Osteocyte (in vitro differentiated cells): ENCODE data around the gene WDR7. TPM values are rescaled to one million over a fixed set of nuclear protein-coding genes. Genes with fewer than 3 reads are reported as not detected.

ENCODE experiments used
- DNase-seq: peaks from one replicate; pipeline ENCODE4 v3.0.0; 2021; ENCODE audit warnings: mixed read lengths; ENCODE audit not compliant: unreplicated experiment; ENCODE audit errors: extremely low spot score
- H3K27ac Mint-ChIP-seq: one replicate; pipeline ENCODE4 v1.8.0; 2021; ENCODE audit warnings: mild to moderate bottlenecking, mixed read lengths; ENCODE audit not compliant: unreplicated experiment
- H3K27me3 Mint-ChIP-seq: one replicate; pipeline ENCODE4 v1.8.0; 2021; ENCODE audit warnings: mixed read lengths; ENCODE audit not compliant: unreplicated experiment
- H3K36me3 Mint-ChIP-seq: one replicate; pipeline ENCODE4 v1.8.0; 2021; ENCODE audit warnings: mixed read lengths; ENCODE audit not compliant: unreplicated experiment
- H3K4me1 Mint-ChIP-seq: one replicate; pipeline ENCODE4 v1.8.0; 2021; ENCODE audit warnings: mixed read lengths; ENCODE audit not compliant: unreplicated experiment
- H3K4me3 Mint-ChIP-seq: one replicate; pipeline ENCODE4 v1.8.0; 2021; ENCODE audit warnings: mild to moderate bottlenecking, moderate library complexity, mixed read lengths; ENCODE audit not compliant: unreplicated experiment
- H3K9me3 Mint-ChIP-seq: one replicate; pipeline ENCODE4 v1.8.0; 2021; ENCODE audit warnings: mixed read lengths; ENCODE audit not compliant: unreplicated experiment
- total RNA-seq: library from RNA; stranded (reverse); gene quantifications from 2 replicates; pipeline ENCODE4 v1.2.1, GENCODE V29; 2021
- TF ChIP-seq, protein P1 (sequence below): fragments of 200-600 bp; sonication (generic); IDR thresholded peaks from 2 replicates; pipeline ENCODE4 v1.5.0; 2021; ENCODE audit warnings: antibody characterized with exemption, mild to moderate bottlenecking, moderate library complexity

Gene WDR7
- total RNA-seq, 1 donor from 2014 or later = 25.9 TPM

DNA sequence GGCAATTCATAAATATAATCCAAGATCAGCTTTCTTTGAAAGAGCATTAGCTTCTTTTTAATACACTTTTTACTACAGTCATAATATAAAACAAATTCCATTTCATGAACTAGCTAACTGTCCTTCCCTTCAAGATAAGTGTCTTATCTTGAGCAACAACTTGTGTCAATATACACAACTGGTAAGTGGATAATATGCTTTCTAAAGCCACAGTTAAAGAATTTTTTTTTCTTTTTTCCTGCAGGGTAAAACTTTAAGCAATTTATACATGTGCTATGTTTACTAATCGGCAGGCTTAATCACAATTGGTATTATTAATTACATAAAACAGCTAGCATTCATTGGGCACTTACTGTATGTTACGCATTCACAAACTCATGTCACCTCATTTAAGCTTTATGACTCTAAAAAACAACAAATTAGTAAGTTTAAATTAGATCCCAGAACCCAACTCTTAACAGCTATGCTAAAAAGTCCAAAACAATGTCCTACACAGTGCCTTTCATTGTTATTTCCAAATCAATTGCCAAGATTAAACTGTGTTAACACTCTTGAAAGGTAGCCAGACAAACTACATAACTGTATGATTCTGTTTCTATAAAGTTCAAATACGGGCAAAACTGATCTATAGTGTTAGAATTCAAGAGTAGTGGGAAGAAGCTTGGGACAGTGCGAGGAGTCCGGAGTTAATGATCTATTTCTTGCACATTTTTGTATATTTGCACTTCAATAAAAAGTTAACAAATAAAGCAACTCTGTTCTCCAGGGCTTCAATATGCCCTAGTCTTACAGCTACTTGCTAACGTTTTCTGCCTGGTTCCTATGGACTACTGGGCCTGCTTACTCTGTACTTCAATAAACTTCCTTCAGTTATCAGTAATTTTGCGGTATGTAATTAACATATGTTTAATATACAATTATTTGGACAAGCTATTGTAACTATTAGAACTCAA is 18.8 kb upstream of the WDR7 start:
- Mint-ChIP-seq H3K27ac (no peak overlapping the region), H3K9me3 (no peaks in the 10 kb centered on the region), H3K36me3 (peaks cover 2% of the 10 kb centered on the region), H3K4me3 (no peak overlapping the region), H3K27me3 (no peaks in the 10 kb centered on the region), H3K4me1 (peaks cover 47% of the 10 kb centered on the region)
- TF ChIP-seq, protein P1, sequence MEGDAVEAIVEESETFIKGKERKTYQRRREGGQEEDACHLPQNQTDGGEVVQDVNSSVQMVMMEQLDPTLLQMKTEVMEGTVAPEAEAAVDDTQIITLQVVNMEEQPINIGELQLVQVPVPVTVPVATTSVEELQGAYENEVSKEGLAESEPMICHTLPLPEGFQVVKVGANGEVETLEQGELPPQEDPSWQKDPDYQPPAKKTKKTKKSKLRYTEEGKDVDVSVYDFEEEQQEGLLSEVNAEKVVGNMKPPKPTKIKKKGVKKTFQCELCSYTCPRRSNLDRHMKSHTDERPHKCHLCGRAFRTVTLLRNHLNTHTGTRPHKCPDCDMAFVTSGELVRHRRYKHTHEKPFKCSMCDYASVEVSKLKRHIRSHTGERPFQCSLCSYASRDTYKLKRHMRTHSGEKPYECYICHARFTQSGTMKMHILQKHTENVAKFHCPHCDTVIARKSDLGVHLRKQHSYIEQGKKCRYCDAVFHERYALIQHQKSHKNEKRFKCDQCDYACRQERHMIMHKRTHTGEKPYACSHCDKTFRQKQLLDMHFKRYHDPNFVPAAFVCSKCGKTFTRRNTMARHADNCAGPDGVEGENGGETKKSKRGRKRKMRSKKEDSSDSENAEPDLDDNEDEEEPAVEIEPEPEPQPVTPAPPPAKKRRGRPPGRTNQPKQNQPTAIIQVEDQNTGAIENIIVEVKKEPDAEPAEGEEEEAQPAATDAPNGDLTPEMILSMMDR = no peak
- no peak for DNase-seq

DNA sequence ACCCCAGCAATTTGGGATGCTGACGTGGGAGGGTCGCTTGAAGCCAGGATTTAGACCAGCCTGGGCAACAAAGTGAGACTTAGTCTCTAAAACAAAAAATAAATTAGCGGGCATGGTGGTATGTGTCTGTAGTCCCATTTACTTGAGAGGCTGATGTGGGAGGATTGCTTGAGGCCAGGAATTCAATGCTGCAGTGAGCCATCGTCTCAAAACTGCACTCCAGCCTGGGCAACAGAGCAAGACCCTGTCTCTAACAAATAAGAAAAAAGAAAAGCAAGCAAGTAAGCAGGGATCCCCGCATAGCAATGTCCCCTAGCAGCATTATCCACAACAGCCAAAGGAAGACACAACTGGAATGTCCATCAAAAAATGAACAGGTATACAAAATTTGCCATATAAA is 16.2 kb upstream of the WDR7 start:
- peaks cover 2% of the 10 kb centered on the region for H3K36me3 Mint-ChIP-seq
- H3K9me3 Mint-ChIP-seq = no peaks in the 10 kb centered on the region
- no peak for DNase-seq
- no peak overlapping the region for H3K27ac Mint-ChIP-seq
- H3K27me3 Mint-ChIP-seq = no peaks in the 10 kb centered on the region
- TF ChIP-seq, protein P1 = no peak
- H3K4me3 Mint-ChIP-seq = no peak overlapping the region
- H3K4me1 Mint-ChIP-seq = peaks cover 43% of the 10 kb centered on the region

DNA sequence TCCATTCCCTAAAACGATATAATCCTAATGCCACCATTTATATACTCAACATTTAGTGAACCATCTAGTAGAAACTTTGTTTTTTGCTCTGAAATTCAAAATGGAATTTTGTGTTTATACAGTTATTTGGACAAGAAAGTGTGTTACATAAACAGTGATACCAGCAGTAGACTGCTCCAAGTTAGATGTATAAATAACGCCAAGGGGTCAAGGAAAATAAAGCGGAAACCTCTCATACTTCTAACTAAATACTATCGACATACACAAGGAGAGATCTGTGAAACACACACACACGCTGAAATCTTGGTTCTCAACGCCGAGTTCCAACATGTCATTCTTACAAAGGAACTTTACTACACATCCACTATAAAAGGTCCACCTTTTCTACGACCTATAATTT is 14.0 kb upstream of the WDR7 start:
- peaks cover 39% of the 10 kb centered on the region for H3K4me1 Mint-ChIP-seq
- no peak for DNase-seq
- no peaks in the 10 kb centered on the region for H3K27me3 Mint-ChIP-seq
- TF ChIP-seq, protein P1 = no peak
- no peaks in the 10 kb centered on the region for H3K9me3 Mint-ChIP-seq
- H3K27ac Mint-ChIP-seq = peak overlapping the region; percentile 99
- H3K4me3 Mint-ChIP-seq = peak overlapping the region; percentile 99
- peaks cover 2% of the 10 kb centered on the region for H3K36me3 Mint-ChIP-seq

- H3K4me1 Mint-ChIP-seq = peaks cover 39% of the 10 kb centered on the region
- H3K36me3 Mint-ChIP-seq = peaks cover 2% of the 10 kb centered on the region
- H3K27me3 Mint-ChIP-seq = no peaks in the 10 kb centered on the region
- TF ChIP-seq, protein P1 = no peak
- peak overlapping the region; percentile 99 for H3K27ac Mint-ChIP-seq
- peak overlapping the region; percentile 99 for H3K4me3 Mint-ChIP-seq
- no peaks in the 10 kb centered on the region for H3K9me3 Mint-ChIP-seq
- DNase-seq = no peak
These were observed 13.4 kb upstream of the WDR7 start for GRCh38 chr18:56637711-56638231.
